H1 (cell line): Measurements from ENCODE around the gene PTTG1IP. TPM values are rescaled to one million over a fixed set of nuclear protein-coding genes. Genes with fewer than 3 reads are reported as not detected.

Experiments
- CTCF ChIA-PET: fragments of 300-600 bp; sonication (Branson Sonifier 250); formaldehyde crosslinking; loops from one replicate; lab custom pipeline; 2021; ENCODE audit not compliant: partially characterized antibody; lab: Charles Lee
- POLR2A ChIA-PET: fragments of 300-600 bp; sonication (Branson Sonifier 250); formaldehyde crosslinking; loops from one replicate; lab custom pipeline; 2021; ENCODE audit warnings: inconsistent platforms; ENCODE audit not compliant: partially characterized antibody; lab: Charles Lee
- DNase-seq, 2 experiments: peaks; one replicate each; pipeline versions ENCODE4 v3.0.0 to v3.0.0-alpha.2; 2010 to 2022; ENCODE audit warnings: low spot score in 2 of 2, low read depth in 1 of 2, mixed read lengths in 1 of 2
- FAIRE-seq: peaks from 2 replicates; lab custom pipeline; 2011; peaks lifted over from hg19 to GRCh38; lab: Jason Lieb, UNC
- H2AFZ ChIP-seq: 2 replicates; pipeline ENCODE4 v1.8.1; 2012; ENCODE audit warnings: low read length, inconsistent platforms
- H2AK5ac ChIP-seq: 2 replicates; pipeline ENCODE4 v1.6.1; 2013; ENCODE audit warnings: low read depth, low read length
- H2BK120ac ChIP-seq: replicated peaks from 2 replicates; pipeline ENCODE3; 2013; ENCODE audit warnings: low read depth, low read length, inconsistent platforms
- H2BK12ac ChIP-seq: 2 replicates; pipeline ENCODE4 v1.6.1; 2013; ENCODE audit warnings: low read depth, low read length
- H2BK15ac ChIP-seq: 2 replicates; pipeline ENCODE4 v1.6.1; 2013; ENCODE audit warnings: low read length
- H2BK20ac ChIP-seq: 2 replicates; pipeline ENCODE4 v1.6.1; 2013; ENCODE audit warnings: low read length
- H2BK5ac ChIP-seq: 2 replicates; pipeline ENCODE4 v1.6.1; 2013; ENCODE audit warnings: low read depth, low read length
- H3K14ac ChIP-seq: 2 replicates; pipeline ENCODE4 v1.6.1; 2013; ENCODE audit warnings: inconsistent platforms; ENCODE audit not compliant: insufficient read length
- H3K18ac ChIP-seq: 2 replicates; pipeline ENCODE4 v1.6.1; 2013; ENCODE audit warnings: low read length; ENCODE audit errors: extremely low read depth
- H3K23ac ChIP-seq: 2 replicates; pipeline ENCODE4 v1.6.1; 2013; ENCODE audit warnings: inconsistent platforms; ENCODE audit not compliant: insufficient read length
- H3K23me2 ChIP-seq: 2 replicates; pipeline ENCODE4 v1.6.1; 2013; ENCODE audit warnings: low read depth, low read length
- H3K27ac ChIP-seq: 2 replicates; pipeline ENCODE4 v1.6.1; 2011; ENCODE audit warnings: low read depth, low read length, inconsistent platforms
- H3K27me3 ChIP-seq, 4 experiments: replicated peaks in 1 of 4; 1 replicate in 1 of 4; 2 replicates in 3 of 4; pipeline versions ENCODE4 v1.6.1 to v1.8.1; 2011 to 2013; ENCODE audit warnings: low read length in 3 of 4, mild to moderate bottlenecking in 3 of 4, inconsistent platforms in 2 of 4, mixed read lengths in 2 of 4, moderate library complexity in 1 of 4; ENCODE audit not compliant: control insufficient read depth in 3 of 4, insufficient read depth in 3 of 4; ENCODE audit errors: extremely low read depth in 1 of 4
- H3K36me3 ChIP-seq, 4 experiments: 2 replicates each; pipeline versions ENCODE4 v1.6.1 to v1.8.1; 2011 to 2013; ENCODE audit warnings: mild to moderate bottlenecking in 4 of 4, low read length in 3 of 4, moderate library complexity in 2 of 4, control low read depth in 1 of 4, inconsistent platforms in 1 of 4; ENCODE audit not compliant: insufficient read depth in 4 of 4, control insufficient read depth in 2 of 4
- H3K4ac ChIP-seq: replicated peaks from 2 replicates; pipeline ENCODE3; 2013; ENCODE audit warnings: low read length, low read depth, mixed read lengths, inconsistent platforms; ENCODE audit not compliant: insufficient read length
- H3K4me1 ChIP-seq, 4 experiments: replicated peaks in 1 of 4; 1 replicate in 1 of 4; 2 replicates in 3 of 4; pipeline versions ENCODE4 v1.6.1 to v1.8.1; 2011 to 2013; ENCODE audit warnings: low read length in 3 of 4, inconsistent platforms in 2 of 4, mixed read lengths in 1 of 4; ENCODE audit not compliant: insufficient read depth in 4 of 4, control insufficient read depth in 3 of 4
- H3K4me2 ChIP-seq, 2 experiments: 2 replicates each; pipeline versions ENCODE4 v1.6.1 to v1.8.1; 2011 to 2013; ENCODE audit warnings: low read depth in 2 of 2, low read length in 2 of 2, control low read depth in 1 of 2, inconsistent platforms in 1 of 2, mild to moderate bottlenecking in 1 of 2; ENCODE audit not compliant: insufficient read depth in 1 of 2
- H3K4me3 ChIP-seq, 4 experiments: fragments of 200-600, 300-600 bp in 1 of 4; sonication (generic), shearing (Covaris generic), sonication (Bioruptor Twin) in 1 of 4; 2 replicates each; pipeline versions ENCODE4 v1.5.1 to v1.8.1; 2011 to 2016; ENCODE audit warnings: low read length in 4 of 4, low read depth in 3 of 4, control low read depth in 2 of 4, inconsistent platforms in 2 of 4, mild to moderate bottlenecking in 2 of 4, mixed read lengths in 1 of 4, moderate library complexity in 1 of 4; ENCODE audit not compliant: insufficient read depth in 2 of 4; ENCODE audit errors: extremely low read depth in 1 of 4
- H3K56ac ChIP-seq: replicated peaks from 2 replicates; pipeline ENCODE3; 2013; ENCODE audit warnings: low read depth, mild to moderate bottlenecking, mixed read lengths, low read length, inconsistent platforms; ENCODE audit not compliant: insufficient read length
- H3K79me1 ChIP-seq: 2 replicates; pipeline ENCODE4 v1.6.1; 2013; ENCODE audit warnings: low read depth, low read length, control low read depth
- H3K79me2 ChIP-seq, 2 experiments: 2 replicates each; pipeline versions ENCODE4 v1.6.1 to v1.8.1; 2012 to 2013; ENCODE audit warnings: low read length in 2 of 2, mild to moderate bottlenecking in 2 of 2, inconsistent platforms in 1 of 2; ENCODE audit not compliant: insufficient read depth in 2 of 2, control insufficient read depth in 1 of 2
- H3K9ac ChIP-seq, 4 experiments: replicated peaks in 1 of 4; 1 replicate in 1 of 4; 2 replicates in 3 of 4; pipeline versions ENCODE4 v1.6.1 to v1.8.1; 2011 to 2013; ENCODE audit warnings: low read depth in 3 of 4, low read length in 3 of 4, control low read depth in 2 of 4, mild to moderate bottlenecking in 2 of 4, moderate library complexity in 2 of 4, inconsistent platforms in 1 of 4; ENCODE audit errors: extremely low read depth in 1 of 4
- H3K9me3 ChIP-seq, 2 experiments: 2 replicates each; pipeline versions ENCODE4 v1.6.1 to v1.8.1; 2012 to 2013; ENCODE audit warnings: mild to moderate bottlenecking in 2 of 2, moderate library complexity in 2 of 2, control low read depth in 1 of 2, inconsistent platforms in 1 of 2, low read depth in 1 of 2, low read length in 1 of 2, mixed read lengths in 1 of 2; ENCODE audit not compliant: insufficient read depth in 2 of 2
- H4K20me1 ChIP-seq, 2 experiments: replicated peaks in 1 of 2; 2 replicates each; pipeline versions ENCODE3 to v1.8.1; 2011 to 2013; ENCODE audit warnings: inconsistent platforms in 2 of 2, low read length in 2 of 2, mild to moderate bottlenecking in 1 of 2; ENCODE audit not compliant: insufficient read depth in 2 of 2, control insufficient read depth in 1 of 2
- H4K5ac ChIP-seq: 2 replicates; pipeline ENCODE4 v1.6.1; 2013; ENCODE audit warnings: low read length, low read depth, mixed read lengths, inconsistent platforms; ENCODE audit not compliant: insufficient read length
- H4K8ac ChIP-seq: 2 replicates; pipeline ENCODE4 v1.8.0; 2013; ENCODE audit warnings: mild to moderate bottlenecking, moderate library complexity, low read length, inconsistent platforms; ENCODE audit not compliant: insufficient read depth; ENCODE audit errors: extremely low read depth
- H4K91ac ChIP-seq: replicated peaks from 2 replicates; pipeline ENCODE3; 2013; ENCODE audit warnings: low read length, mixed read lengths, inconsistent platforms; ENCODE audit not compliant: insufficient read length
- CHD1 ChIP-seq: IDR thresholded peaks from 2 replicates; pipeline ENCODE4 v1.6.1; 2012; ENCODE audit warnings: low read depth, low read length, improper control_type of control experiment
- RXRA ChIP-seq: IDR thresholded peaks from 2 replicates; pipeline ENCODE4 v1.6.1; 2011; ENCODE audit warnings: low read depth, mild to moderate bottlenecking, low read length, moderate library complexity; ENCODE audit not compliant: insufficient read depth
- SIX5 ChIP-seq: IDR thresholded peaks from 2 replicates; pipeline ENCODE4 v1.6.1; 2011; ENCODE audit warnings: mild to moderate bottlenecking, low read depth, low read length
- TAF7 ChIP-seq: optimal IDR thresholded peaks from 2 replicates; pipeline ENCODE3; 2011; ENCODE audit warnings: low read depth, mild to moderate bottlenecking, inconsistent platforms, low read length, moderate library complexity, borderline replicate concordance
- USF2 ChIP-seq: IDR thresholded peaks from 2 replicates; pipeline ENCODE4 v1.6.1; 2011; ENCODE audit warnings: low read length, improper control_type of control experiment
- YY1 ChIP-seq: IDR thresholded peaks from 2 replicates; pipeline ENCODE4 v1.6.1; 2011; ENCODE audit warnings: low read depth, mild to moderate bottlenecking, low read length
- WGBS, 2 experiments: shearing (Covaris generic) in 1 of 2; methylation state at CpG; one replicate each; pipeline versions ENCODE4 v1.1.6 to v1.1.7; 2013 to 2015; ENCODE audit warnings: low lambda C conversion rate in 2 of 2, mixed read lengths in 2 of 2, inconsistent platforms in 1 of 2, low coverage in 1 of 2, missing lambda C conversion rate in 1 of 2; ENCODE audit not compliant: insufficient replicate concordance in 2 of 2, insufficient coverage in 1 of 2, insufficient read length in 1 of 2; ENCODE audit errors: extremely low coverage in 1 of 2, missing lambda C conversion rate in 1 of 2; 5-methylcytosine and 5-hydroxymethylcytosine counted together
- polyA plus RNA-seq, 7 experiments: library from polyadenylated mRNA; depleted of rRNA in 3 of 7; stranded (reverse) in 5 of 7; unstranded in 2 of 7; fragments of >200 nt in 5 of 7; fragments of 200-250 nt in 2 of 7; gene quantifications; 1 replicate in 5 of 7; 2 replicates in 1 of 7; 4 replicates in 1 of 7; pipeline versions ENCODE4 v1.2.1 to v1.2.3, GENCODE V29; 2011 to 2013; ENCODE audit warnings: missing spikeins in 2 of 7, mixed read lengths in 2 of 7
- total RNA-seq: library from RNA; stranded (reverse); fragmentation: NEBNext Ultra II Directional; extraction: Animal tissue kit (Norgen Biotek cat#: 25700); gene quantifications from 2 replicates; pipeline ENCODE4 v1.2.1, GENCODE V29; 2021

The PTTG1IP gene
- total and polyA plus RNA-seq, 2 of the 8 experiments (the other 6 are each of a cell fraction or from before 2014, with no cell fraction given) = 90.8 to 130 TPM

GRCh38 chr21:44878053-44878982 lies 4.8 kb upstream of the PTTG1IP start:
- no peak for FAIRE-seq

More at GRCh38 chr21:44878053-44878982, 4.8 kb upstream of the PTTG1IP start:
- H4K5ac ChIP-seq = no peak overlapping the region
- H3K9ac ChIP-seq = no peak overlapping the region
- H3K36me3 ChIP-seq = no peaks in the 10 kb centered on the region
- H2AK5ac ChIP-seq = no peak overlapping the region
- H3K27ac ChIP-seq = no peak overlapping the region
- no peak overlapping the region for H2BK5ac ChIP-seq
- no peak overlapping the region for H4K8ac ChIP-seq
- no peak overlapping the region for H3K4me2 ChIP-seq
- no peak overlapping the region for H3K4me3 ChIP-seq
- 93% methylated on average over 13 of the region's 13 CpGs; no CpG with 5 or more reads in 1 of the 2 experiments for WGBS, 2 experiments
- no peaks in the 10 kb centered on the region for H3K9me3 ChIP-seq
- CTCF ChIA-PET = interaction anchor here (0.6 kb wide), 1 partner anchor 71 kb away, joined by 3 read pairs; no protein-coding TSS in a partner anchor
- H2BK15ac ChIP-seq = no peak overlapping the region
- peaks cover 9% of the 10 kb centered on the region; the same call in 1 of the 2 replicates for H3K23me2 ChIP-seq
- no peak overlapping the region for H3K23ac ChIP-seq
- H4K91ac ChIP-seq = no peak overlapping the region
- no peak overlapping the region for H3K56ac ChIP-seq
- no peak overlapping the region for H2BK20ac ChIP-seq
- no peak overlapping the region for H3K14ac ChIP-seq
- TF ChIP-seq CHD1 (no peak), RXRA (no peak), YY1 (peak; percentile 32; the same call in 1 of the 2 replicates), SIX5 (no peak), USF2 (no peak), TAF7 (no peak)
- POLR2A ChIA-PET = no interaction called here
- no peaks in the 10 kb centered on the region for H3K79me2 ChIP-seq
- H2AFZ ChIP-seq = no peak overlapping the region
- H3K18ac ChIP-seq = no peak overlapping the region
- 0 out of 2 replicates have a peak overlapping the region, but pooled peaks have one; percentile 29 for H2BK12ac ChIP-seq
- no peak for DNase-seq
- peaks cover 0 to 3% (median 0%) of the 10 kb centered on the region in 4 experiments; a peak in 3 of 7 replicates for H3K4me1 ChIP-seq
- no peak overlapping the region for H2BK120ac ChIP-seq
- H3K4ac ChIP-seq = no peak overlapping the region
- H3K27me3 ChIP-seq = peaks cover 0 to 22% (median 15%) of the 10 kb centered on the region in 4 experiments; a peak in 5 of 7 replicates
- no peaks in the 10 kb centered on the region for H4K20me1 ChIP-seq
- no peaks in the 10 kb centered on the region for H3K79me1 ChIP-seq
